Esophagus squamous epithelium (tissue), 5 donors: ENCODE data around the gene PCK1. TPM values are rescaled to one million over a fixed set of nuclear protein-coding genes. Genes with fewer than 3 reads are reported as not detected.

Experiments used
- DNase-seq: peaks from one replicate; lab custom pipeline; 2025; lab: John Stamatoyannopoulos, UW
- H3K27ac ChIP-seq, 4 donors: fragments of 200-600 bp; sonication (generic); one replicate each; pipeline ENCODE4 v1.5.1; 2016 to 2019; ENCODE audit warnings: mild to moderate bottlenecking in 1 of 4
- H3K27me3 ChIP-seq, 4 donors: fragments of 200-600 bp; sonication (generic); 1 replicate in 3 of 4; 2 replicates in 1 of 4; pipeline versions ENCODE4 v1.5.1 to v1.6.0; 2017 to 2021; ENCODE audit warnings: antibody characterized with exemption in 1 of 4
- H3K36me3 ChIP-seq, 3 donors: fragments of 200-600 bp; sonication (generic); one replicate each; pipeline ENCODE4 v1.5.1; 2016 to 2019
- H3K4me1 ChIP-seq, 3 donors: fragments of 200-600 bp; sonication (generic); one replicate each; pipeline ENCODE4 v1.5.1; 2017 to 2019
- H3K4me3 ChIP-seq, 4 donors: fragments of 200-600 bp; sonication (generic); 1 replicate in 3 of 4; 2 replicates in 1 of 4; pipeline ENCODE4 v1.5.1; 2016 to 2019; ENCODE audit warnings: mild to moderate bottlenecking in 2 of 4, moderate library complexity in 1 of 4
- H3K9me3 ChIP-seq, 3 donors: fragments of 200-600 bp; sonication (generic); one replicate each; pipeline ENCODE4 v1.5.1; 2016 to 2019
- POLR2A ChIP-seq, 4 donors: fragments of 450-650 bp; IDR thresholded peaks; one replicate each; pipeline ENCODE4 v1.6.1; 2017; ENCODE audit warnings: antibody characterized with exemption in 4 of 4, mild to moderate bottlenecking in 4 of 4, moderate library complexity in 3 of 4
- WGBS, 2 donors: methylation state at CpG; one replicate each; pipeline ENCODE4 v1.1.5; 2018; 5-methylcytosine and 5-hydroxymethylcytosine counted together
- intact Hi-C: fragments of 100-400 bp; cut with DNase I; formaldehyde crosslinking; loops from one replicate; pipeline ENCODE4 v1.15.0; 2022
- total RNA-seq, 4 donors: library from RNA; depleted of rRNA; stranded (reverse); fragments of >200 nt; gene quantifications; one replicate each; pipeline ENCODE4 v1.1.0, GENCODE V29; 2016
- TF ChIP-seq, protein P1 (sequence below), 6 experiments: fragments of 450-650 bp in 4 of 6; fragments of 200-600 bp in 2 of 6; sonication (generic) in 2 of 6; IDR thresholded peaks; one replicate each; pipeline ENCODE4 v1.5.1; 2016 to 2019; ENCODE audit warnings: antibody characterized with exemption in 6 of 6, mild to moderate bottlenecking in 4 of 6, moderate library complexity in 4 of 6
- donor health status: DM: yes; HTN: yes; CAD: no.

PCK1 gene
- total RNA-seq, 4 donors from 2014 or later, result 0.38 to 1.4 (median 0.65) TPM

DNA sequence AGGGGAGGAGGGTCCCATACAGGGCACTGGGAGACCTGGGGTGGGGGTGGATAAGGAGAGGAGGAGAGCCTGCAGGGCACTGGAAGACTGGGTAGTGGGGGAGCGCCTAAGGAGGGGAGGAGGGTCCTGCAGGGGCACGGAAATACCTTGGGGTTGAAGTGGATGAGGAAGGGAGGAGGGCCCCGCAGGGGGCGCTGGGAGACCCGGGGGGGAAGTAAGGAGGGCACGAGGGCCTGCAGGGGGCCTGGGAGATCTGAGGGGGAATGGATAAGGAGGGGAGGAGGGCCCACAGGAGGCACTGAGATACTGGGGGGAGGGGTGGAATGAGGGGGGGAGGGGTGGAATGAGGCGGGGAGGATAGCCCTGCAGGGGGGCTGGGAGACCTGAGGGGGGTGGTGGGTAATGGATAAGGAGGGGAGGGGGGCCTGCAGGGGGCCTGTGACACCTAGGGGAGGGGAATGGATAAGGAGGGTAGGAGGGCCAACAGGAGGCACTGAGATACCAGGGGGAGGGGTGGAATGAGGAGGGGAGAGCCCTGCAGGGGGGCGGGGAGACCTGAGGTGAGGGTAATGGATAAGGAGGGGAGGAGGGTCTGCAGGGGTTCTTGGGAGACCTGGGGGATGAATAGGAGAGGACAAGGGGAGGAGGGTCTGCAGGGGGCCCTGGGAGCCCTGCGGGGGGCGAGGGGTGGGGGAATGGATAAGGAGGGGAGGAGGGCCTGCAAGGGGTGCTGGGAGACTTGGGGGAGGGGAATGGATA, 35.4 kb upstream of the PCK1 start:
- DNase-seq, result no peak
- Histone ChIP-seq H3K4me3 (no peak overlapping the region), H3K27ac (no peak overlapping the region), H3K9me3 (no peaks in the 10 kb centered on the region), H3K4me1 (peaks cover 0 to 19% (median 0%) of the 10 kb centered on the region in 3 donors), H3K27me3 (no peaks in the 10 kb centered on the region), H3K36me3 (no peaks in the 10 kb centered on the region)
- TF ChIP-seq POLR2A (IDR thresholded peaks at IDR 0.05), result no peak
- TF ChIP-seq, protein P1, sequence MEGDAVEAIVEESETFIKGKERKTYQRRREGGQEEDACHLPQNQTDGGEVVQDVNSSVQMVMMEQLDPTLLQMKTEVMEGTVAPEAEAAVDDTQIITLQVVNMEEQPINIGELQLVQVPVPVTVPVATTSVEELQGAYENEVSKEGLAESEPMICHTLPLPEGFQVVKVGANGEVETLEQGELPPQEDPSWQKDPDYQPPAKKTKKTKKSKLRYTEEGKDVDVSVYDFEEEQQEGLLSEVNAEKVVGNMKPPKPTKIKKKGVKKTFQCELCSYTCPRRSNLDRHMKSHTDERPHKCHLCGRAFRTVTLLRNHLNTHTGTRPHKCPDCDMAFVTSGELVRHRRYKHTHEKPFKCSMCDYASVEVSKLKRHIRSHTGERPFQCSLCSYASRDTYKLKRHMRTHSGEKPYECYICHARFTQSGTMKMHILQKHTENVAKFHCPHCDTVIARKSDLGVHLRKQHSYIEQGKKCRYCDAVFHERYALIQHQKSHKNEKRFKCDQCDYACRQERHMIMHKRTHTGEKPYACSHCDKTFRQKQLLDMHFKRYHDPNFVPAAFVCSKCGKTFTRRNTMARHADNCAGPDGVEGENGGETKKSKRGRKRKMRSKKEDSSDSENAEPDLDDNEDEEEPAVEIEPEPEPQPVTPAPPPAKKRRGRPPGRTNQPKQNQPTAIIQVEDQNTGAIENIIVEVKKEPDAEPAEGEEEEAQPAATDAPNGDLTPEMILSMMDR (IDR thresholded peaks at IDR 0.05), result no peak
- 50 to 100% methylated on average over 1 to 4 of the region's 10 CpGs for WGBS, 2 donors
- intact Hi-C loops, result loop anchor here (10.0 kb wide), 1 partner anchor 679 kb away; no protein-coding TSS in a partner anchor

- Histone ChIP-seq H3K36me3 (no peaks in the 10 kb centered on the region), H3K4me1 (peaks cover 0 to 20% (median 0%) of the 10 kb centered on the region in 3 donors), H3K4me3 (no peak overlapping the region), H3K9me3 (no peaks in the 10 kb centered on the region), H3K27ac (no peak overlapping the region), H3K27me3 (no peaks in the 10 kb centered on the region)
- WGBS, 2 donors, result 70 to 85% methylated on average over 2 to 8 of the region's 17 CpGs
- intact Hi-C loops, result loop anchor here (10.0 kb wide), 1 partner anchor 679 kb away; no protein-coding TSS in a partner anchor
- no peak for DNase-seq
- TF ChIP-seq, protein P1 (IDR thresholded peaks at IDR 0.05), result no peak
- TF ChIP-seq POLR2A (IDR thresholded peaks at IDR 0.05), result no peak
Observed at GRCh38 chr20:57526087-57526884, 34.6 kb upstream of the PCK1 start.

DNA sequence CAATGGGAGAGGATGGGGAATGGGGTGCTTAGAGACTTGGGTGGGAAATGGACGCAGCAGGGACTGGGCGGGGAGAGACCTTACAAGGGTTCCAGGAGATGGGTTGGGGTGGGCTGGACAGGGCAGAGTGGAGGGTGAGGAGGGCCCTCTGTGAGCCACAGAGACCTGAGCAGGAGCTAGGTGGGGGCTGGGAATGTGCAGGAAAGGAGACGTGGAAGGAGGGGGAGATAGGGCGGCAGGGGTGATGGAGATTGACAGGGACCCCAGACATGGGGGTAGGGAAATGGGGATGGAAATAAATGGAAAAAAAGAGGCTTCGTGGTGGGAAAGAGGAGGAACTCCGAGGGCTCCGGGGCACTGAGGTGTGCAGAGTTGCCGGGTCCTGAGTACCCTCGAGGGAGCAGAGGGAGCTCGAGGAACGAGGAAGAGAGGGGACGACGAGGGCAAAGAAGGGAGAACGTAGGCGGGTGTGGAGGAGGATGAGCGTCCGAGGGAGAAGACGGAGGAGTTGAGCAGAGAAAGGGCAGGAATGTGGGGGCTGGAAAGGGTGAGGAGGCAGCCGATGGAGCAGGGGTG, 33.9 kb upstream of the PCK1 start:
- intact Hi-C loops, result loop anchor here (10.0 kb wide), 1 partner anchor 678 kb away; no protein-coding TSS in a partner anchor
- no peak for TF ChIP-seq POLR2A (IDR thresholded peaks at IDR 0.05)
- TF ChIP-seq, protein P1 (IDR thresholded peaks at IDR 0.05), result no peak

DNA sequence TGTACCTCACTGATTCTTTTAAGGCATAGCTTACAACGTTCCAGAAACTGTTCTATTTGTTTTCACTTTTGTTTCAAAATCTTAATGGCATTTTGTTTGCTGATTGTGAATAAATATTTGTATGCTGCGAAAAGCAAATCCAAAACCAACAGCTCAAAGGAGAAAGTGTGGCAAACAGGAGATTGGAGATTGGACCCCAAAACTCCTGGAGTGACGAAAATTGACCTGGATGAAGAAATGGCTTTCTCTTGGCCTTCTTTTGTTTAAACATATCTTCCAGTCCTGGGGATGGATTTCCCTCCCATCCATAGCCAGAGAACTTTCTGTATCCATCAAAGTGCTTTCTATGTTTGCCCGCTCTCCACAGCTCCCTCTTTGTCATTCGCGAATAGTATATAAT, 33.2 kb upstream of the PCK1 start:
- intact Hi-C loops, result loop anchor here (10.0 kb wide), 1 partner anchor 677 kb away; no protein-coding TSS in a partner anchor
- Histone ChIP-seq H3K4me3 (no peak overlapping the region), H3K27me3 (no peaks in the 10 kb centered on the region), H3K4me1 (peaks cover 0 to 23% (median 4%) of the 10 kb centered on the region in 3 donors), H3K27ac (no peak overlapping the region), H3K9me3 (no peaks in the 10 kb centered on the region), H3K36me3 (no peaks in the 10 kb centered on the region)
- no peak for TF ChIP-seq POLR2A (IDR thresholded peaks at IDR 0.05)
- TF ChIP-seq, protein P1 (IDR thresholded peaks at IDR 0.05), result no peak
- no peak for DNase-seq
- WGBS, 2 donors, result 80 to 81% methylated on average over 6 of the region's 6 CpGs

More for the DNA sequence above, 33.9 kb upstream of the PCK1 start:
- 72 to 73% methylated on average over 19 of the region's 19 CpGs for WGBS, 2 donors
- H3K9me3 ChIP-seq, result no peaks in the 10 kb centered on the region
- no peak for DNase-seq
- no peak overlapping the region for H3K27ac ChIP-seq
- no peaks in the 10 kb centered on the region for H3K27me3 ChIP-seq
- peaks cover 0 to 24% (median 2%) of the 10 kb centered on the region in 3 donors for H3K4me1 ChIP-seq
- H3K4me3 ChIP-seq, result no peak overlapping the region
- no peaks in the 10 kb centered on the region for H3K36me3 ChIP-seq
